Measurements from ENCODE around the gene LCE7A. TPM values are rescaled to one million over a fixed set of nuclear protein-coding genes. Genes with fewer than 3 reads are reported as not detected.

The LCE7A gene
- total RNA-seq, 1 donor, result not detected

DNA sequence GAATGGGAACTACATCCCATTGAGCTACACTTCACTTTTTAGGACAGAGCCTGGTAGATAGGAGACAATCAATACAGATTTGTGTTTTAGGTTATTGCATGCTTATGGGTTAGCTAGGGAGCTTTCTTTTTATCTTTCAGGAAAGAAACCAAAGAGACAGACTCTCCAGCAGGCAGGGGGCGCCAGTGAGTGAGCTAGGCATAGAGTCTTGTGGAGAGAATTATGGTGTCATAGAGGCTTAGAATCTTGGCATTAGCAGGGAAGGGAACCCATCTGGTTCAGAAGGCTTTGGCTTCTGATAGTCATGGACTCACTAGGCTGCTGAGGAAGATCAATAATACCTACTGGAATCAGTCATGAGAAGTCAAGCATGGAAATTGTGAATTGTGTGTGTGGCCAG is 18.2 kb downstream of the LCE7A start, which contains the start of gene SMCP:
SMCP (plus strand) TSS at position 281 of the 400 bp plus-strand sequence. CDS start 6,101 bp downstream, outside the sequence.
- TF ChIP-seq, protein P1, sequence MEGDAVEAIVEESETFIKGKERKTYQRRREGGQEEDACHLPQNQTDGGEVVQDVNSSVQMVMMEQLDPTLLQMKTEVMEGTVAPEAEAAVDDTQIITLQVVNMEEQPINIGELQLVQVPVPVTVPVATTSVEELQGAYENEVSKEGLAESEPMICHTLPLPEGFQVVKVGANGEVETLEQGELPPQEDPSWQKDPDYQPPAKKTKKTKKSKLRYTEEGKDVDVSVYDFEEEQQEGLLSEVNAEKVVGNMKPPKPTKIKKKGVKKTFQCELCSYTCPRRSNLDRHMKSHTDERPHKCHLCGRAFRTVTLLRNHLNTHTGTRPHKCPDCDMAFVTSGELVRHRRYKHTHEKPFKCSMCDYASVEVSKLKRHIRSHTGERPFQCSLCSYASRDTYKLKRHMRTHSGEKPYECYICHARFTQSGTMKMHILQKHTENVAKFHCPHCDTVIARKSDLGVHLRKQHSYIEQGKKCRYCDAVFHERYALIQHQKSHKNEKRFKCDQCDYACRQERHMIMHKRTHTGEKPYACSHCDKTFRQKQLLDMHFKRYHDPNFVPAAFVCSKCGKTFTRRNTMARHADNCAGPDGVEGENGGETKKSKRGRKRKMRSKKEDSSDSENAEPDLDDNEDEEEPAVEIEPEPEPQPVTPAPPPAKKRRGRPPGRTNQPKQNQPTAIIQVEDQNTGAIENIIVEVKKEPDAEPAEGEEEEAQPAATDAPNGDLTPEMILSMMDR (IDR thresholded peaks at IDR 0.05; ENCODE audit: insufficient read depth, low read length), result no peak
- no peak for DNase-seq (ENCODE audit: low read depth)
- no peak within 1 kb of the TSS for H3K4me3 ChIP-seq (ENCODE audit: low read depth, low read length)

- H3K4me3 ChIP-seq (ENCODE audit: low read depth, low read length), result no peak overlapping the region
- DNase-seq (ENCODE audit: low read depth), result no peak
- TF ChIP-seq, protein P1 (IDR thresholded peaks at IDR 0.05; ENCODE audit: insufficient read depth, low read length), result no peak
These were observed 19.9 kb downstream of the LCE7A start for GRCh38 chr1:152879559-152880198.

- TF ChIP-seq, protein P1 (IDR thresholded peaks at IDR 0.05; ENCODE audit: insufficient read depth, low read length), result no peak
- H3K4me3 ChIP-seq (ENCODE audit: low read depth, low read length), result no peak overlapping the region
- DNase-seq (ENCODE audit: low read depth), result no peak
These were observed 20.5 kb downstream of the LCE7A start for GRCh38 chr1:152880316-152880715.

DNA sequence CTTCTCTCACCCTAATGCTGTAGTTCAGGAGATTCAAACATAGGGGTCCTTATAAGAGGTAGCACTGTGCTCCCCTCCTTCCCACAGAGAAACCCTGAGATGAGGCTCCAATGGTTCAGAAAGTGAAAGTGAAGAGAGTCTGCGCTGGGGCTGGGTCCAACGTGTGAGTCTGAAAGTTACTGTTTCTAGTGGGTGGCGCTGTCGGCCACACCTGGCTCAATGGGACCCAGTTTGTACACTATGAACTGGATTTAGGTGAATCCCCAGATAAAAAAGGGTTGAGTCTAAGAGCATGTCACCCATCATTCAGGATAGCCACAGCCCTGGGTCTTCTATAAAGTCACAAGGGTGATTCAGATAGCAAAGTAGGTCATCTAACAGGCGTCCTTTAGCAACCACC is 21.1 kb downstream of the LCE7A start:
- H3K4me3 ChIP-seq (ENCODE audit: low read depth, low read length), result no peak overlapping the region
- DNase-seq (ENCODE audit: low read depth), result no peak
- TF ChIP-seq, protein P1 (IDR thresholded peaks at IDR 0.05; ENCODE audit: insufficient read depth, low read length), result no peak

DNA sequence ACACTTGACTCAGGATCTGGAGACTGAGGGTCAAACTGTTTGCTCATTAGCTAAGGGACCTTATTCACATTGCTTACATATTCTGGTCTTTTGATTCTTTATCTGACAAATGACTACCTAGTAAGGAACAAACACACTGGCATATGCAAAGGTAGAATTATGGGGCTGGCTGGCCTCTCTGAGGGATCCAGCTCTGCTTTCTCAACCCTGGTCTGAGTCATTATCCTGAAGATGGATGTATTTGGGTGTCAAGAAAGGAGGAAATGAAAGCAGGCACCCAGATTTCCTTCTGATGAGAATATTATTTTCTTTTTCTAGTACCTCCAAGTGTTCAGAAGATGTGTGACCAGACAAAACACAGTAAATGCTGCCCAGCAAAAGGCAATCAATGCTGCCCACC is 24.3 kb downstream of the LCE7A start:
- no peak for DNase-seq (ENCODE audit: low read depth)
- H3K4me3 ChIP-seq (ENCODE audit: low read depth, low read length), result no peak overlapping the region
- TF ChIP-seq, protein P1 (IDR thresholded peaks at IDR 0.05; ENCODE audit: insufficient read depth, low read length), result no peak

DNA sequence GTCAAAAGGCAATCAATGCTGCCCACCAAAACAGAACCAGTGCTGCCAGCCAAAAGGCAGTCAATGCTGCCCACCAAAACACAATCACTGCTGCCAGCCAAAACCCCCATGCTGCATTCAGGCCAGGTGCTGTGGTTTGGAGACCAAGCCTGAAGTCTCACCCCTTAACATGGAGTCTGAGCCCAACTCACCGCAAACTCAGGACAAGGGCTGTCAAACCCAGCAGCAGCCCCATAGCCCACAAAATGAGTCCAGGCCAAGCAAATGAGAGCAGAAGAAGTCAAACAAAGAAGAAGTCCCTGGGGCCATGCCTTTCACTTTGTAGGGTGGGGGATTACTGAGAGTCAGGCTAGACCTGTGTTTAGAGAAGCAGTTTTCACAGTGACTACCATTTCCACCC is 24.7 kb downstream of the LCE7A start:
- no peak overlapping the region for H3K4me3 ChIP-seq (ENCODE audit: low read depth, low read length)
- no peak for DNase-seq (ENCODE audit: low read depth)
- TF ChIP-seq, protein P1 (IDR thresholded peaks at IDR 0.05; ENCODE audit: insufficient read depth, low read length), result no peak
